ENCODE measurements around the gene SLC7A5. TPM values are rescaled to one million over a fixed set of nuclear protein-coding genes. Genes with fewer than 3 reads are reported as not detected.
"Not testable (repeated sequence)": the region's sequence is repeated elsewhere in the genome, so short reads cannot be mapped to it uniquely, and the experiment has no call there.

SLC7A5 gene
- 100 to 1,000 TPM; 343 to 346 TPM for total RNA-seq

DNA sequence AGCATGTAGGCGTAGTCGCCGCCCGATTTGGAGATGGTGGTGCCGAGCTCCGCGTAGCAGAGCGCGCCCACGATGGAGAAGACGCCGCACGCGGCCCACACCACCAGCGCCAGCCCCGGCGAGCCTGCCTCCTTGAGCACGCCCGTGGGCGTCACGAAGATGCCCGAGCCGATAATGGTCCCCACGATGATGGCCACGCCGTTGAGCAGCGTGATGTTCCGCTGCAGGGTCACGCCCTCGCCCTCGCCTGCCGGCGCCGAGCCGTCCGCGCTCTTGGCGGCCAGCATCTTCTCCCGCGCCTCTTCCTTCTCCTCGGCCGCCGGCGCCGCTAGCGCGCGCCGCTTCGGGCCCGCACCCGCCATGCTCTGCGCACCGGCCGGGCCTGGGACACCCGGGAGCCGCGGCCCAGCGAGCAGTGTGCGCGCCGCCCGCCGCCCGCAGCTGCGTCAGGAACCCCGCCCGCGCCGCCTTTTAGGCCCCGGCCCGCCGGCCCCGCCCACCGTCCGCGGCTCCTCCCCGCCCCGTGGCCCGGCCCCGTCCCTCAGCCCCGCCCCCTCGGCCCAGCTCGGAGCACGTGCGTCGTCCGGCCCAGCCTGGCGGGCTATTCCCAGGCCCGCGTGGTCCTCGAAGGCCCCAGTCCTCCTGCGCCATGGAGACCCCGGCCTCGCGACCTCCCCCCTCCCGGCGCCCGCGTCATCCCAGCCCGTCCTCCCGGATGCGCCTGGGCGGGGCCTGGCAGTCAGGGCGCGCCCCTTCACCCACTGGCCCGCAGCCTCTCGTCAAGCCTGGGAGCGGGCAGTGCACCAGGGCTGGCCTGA is at the start of gene SLC7A5:
Gene SLC7A5, minus strand, starts transcription at position 447 of the 818 bp plus-strand sequence. Its CDS starts 85 bp downstream, at position 362.
- peaks cover 41% of the 10 kb centered on the region for H3K36me3 Mint-ChIP-seq (ENCODE audit: low read depth)
- H3K9me3 Mint-ChIP-seq; intact Hi-C loops (cut with micrococcal nuclease); H3K27me3 Mint-ChIP-seq (ENCODE audit: low read depth): not testable (repeated sequence)
- H3K4me3 Mint-ChIP-seq: peak within 1 kb of the TSS; percentile 97
- peaks cover 58% of the 10 kb centered on the region for H3K4me1 Mint-ChIP-seq (ENCODE audit: low read depth)
- DNase-seq: peak; percentile 87
- CTCF ChIA-PET: interaction anchor here (1.1 to 10.0 kb wide), 6 partner anchors 17 to 93 kb away, joined by 3 to 192 read pairs (median 8); no protein-coding TSS in a partner anchor
- peak within 1 kb of the TSS; percentile 98 for H3K27ac Mint-ChIP-seq

DNA sequence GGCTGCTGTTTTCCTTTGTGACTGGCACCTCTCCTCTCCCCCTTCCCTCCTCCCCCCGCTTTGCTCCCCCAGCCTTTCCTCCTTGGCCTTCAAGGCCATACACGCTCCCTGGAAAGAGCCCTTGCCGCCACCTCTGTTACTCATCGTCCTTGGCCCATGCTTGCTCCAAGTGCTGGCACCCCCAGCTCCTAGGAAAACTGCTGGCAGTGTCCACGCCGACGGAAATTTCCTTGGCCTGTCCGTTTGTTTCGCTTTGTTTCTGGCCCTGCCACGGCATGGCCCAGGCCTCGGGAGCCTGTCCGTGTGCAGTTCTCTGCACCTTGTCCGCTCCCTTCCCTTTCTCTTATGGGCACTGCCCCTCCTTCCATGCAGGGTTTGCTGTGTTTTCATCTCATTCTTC is 49.0 kb upstream of the SLC7A5 start:
- Mint-ChIP-seq H3K27ac (no peak overlapping the region), H3K4me1 (ENCODE audit: low read depth) (peaks cover 3% of the 10 kb centered on the region), H3K9me3 (no peaks in the 10 kb centered on the region), H3K36me3 (ENCODE audit: low read depth) (no peaks in the 10 kb centered on the region), H3K4me3 (no peak overlapping the region), H3K27me3 (ENCODE audit: low read depth) (no peaks in the 10 kb centered on the region)
- intact Hi-C loops (cut with micrococcal nuclease): no loop called here
- DNase-seq: no peak
- CTCF ChIA-PET: no interaction called here

DNA sequence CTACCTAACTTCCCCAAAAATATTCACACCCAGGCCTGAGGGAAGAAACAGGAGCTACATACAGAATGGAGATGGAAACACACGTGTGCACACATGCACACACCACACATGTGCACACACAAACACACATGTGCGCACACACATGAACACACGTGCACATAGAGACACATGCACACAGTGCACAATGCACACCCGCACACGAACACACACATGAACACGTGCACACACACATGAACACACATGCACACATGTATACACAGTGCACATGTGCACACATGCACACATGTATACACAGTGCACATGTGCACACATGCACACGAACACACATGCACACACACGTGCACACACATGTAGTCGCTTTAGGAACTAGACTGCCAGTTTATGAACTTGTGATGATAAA is 48.2 kb upstream of the SLC7A5 start:
- no peak overlapping the region for H3K27ac Mint-ChIP-seq
- CTCF ChIA-PET: no interaction called here
- DNase-seq: no peak
- H3K27me3 Mint-ChIP-seq (ENCODE audit: low read depth): no peaks in the 10 kb centered on the region
- no peak overlapping the region for H3K4me3 Mint-ChIP-seq
- intact Hi-C loops (cut with micrococcal nuclease): no loop called here
- H3K36me3 Mint-ChIP-seq (ENCODE audit: low read depth): no peaks in the 10 kb centered on the region
- no peaks in the 10 kb centered on the region for H3K9me3 Mint-ChIP-seq
- H3K4me1 Mint-ChIP-seq (ENCODE audit: low read depth): peaks cover 3% of the 10 kb centered on the region

DNA sequence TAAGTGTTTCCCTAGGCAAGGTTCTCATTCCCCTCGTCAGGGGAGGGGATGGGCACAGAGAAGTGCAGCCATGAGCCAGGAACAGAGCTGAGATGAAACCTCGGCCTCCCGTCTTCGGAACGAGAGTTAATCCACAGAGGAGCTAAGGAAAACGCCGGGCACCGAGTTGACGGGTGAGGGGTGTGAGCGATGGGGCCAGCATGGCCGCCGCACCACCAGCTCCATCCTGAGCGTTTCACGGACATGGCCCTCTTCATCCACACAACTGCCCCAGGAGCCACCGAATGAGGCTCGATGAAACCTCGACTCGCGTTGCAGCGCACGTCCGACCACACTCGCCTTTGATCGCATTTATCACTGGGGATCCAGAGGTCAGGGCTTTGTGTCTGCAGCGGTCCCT is 45.5 kb upstream of the SLC7A5 start:
- no peak overlapping the region for H3K27ac Mint-ChIP-seq
- peaks cover 3% of the 10 kb centered on the region for H3K4me1 Mint-ChIP-seq (ENCODE audit: low read depth)
- CTCF ChIA-PET: interaction anchor here (1.2 to 1.3 kb wide), 3 partner anchors 43 to 136 kb away, joined by 3 to 5 read pairs (median 4); no protein-coding TSS in a partner anchor
- DNase-seq: no peak
- no peaks in the 10 kb centered on the region for H3K27me3 Mint-ChIP-seq (ENCODE audit: low read depth)
- no peaks in the 10 kb centered on the region for H3K36me3 Mint-ChIP-seq (ENCODE audit: low read depth)
- intact Hi-C loops (cut with micrococcal nuclease): no loop called here
- H3K4me3 Mint-ChIP-seq: no peak overlapping the region
- H3K9me3 Mint-ChIP-seq: no peaks in the 10 kb centered on the region

- CTCF ChIA-PET: interaction anchor here (1.2 to 1.3 kb wide), 3 partner anchors 43 to 135 kb away, joined by 3 to 5 read pairs (median 4); no protein-coding TSS in a partner anchor
- H3K4me3 Mint-ChIP-seq; H3K27ac Mint-ChIP-seq; H3K27me3 Mint-ChIP-seq (ENCODE audit: low read depth); DNase-seq; intact Hi-C loops (cut with micrococcal nuclease); H3K9me3 Mint-ChIP-seq; H3K36me3 Mint-ChIP-seq (ENCODE audit: low read depth); H3K4me1 Mint-ChIP-seq (ENCODE audit: low read depth): not testable (repeated sequence)
Measured at GRCh38 chr16:87914021-87914725, 44.9 kb upstream of the SLC7A5 start.

DNA sequence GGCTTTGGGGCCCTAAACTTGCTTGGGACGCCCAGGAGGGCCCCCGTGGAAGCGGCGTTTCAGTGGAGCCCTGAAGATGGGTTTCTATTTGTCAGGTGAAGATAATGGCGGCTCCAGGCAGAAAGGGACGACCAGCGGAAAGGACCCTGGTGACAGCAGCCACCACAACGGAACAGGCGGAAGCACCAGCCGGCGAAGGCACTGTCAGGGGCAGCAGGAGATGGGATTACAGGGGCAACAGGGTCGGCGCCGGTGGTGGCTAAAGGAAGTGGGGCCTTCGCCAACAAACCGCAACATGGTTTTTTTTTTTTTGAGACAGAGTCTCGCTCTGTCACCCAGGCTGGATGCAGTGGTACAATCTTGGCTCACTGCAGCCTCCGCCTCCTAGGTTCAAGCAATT is 43.4 kb upstream of the SLC7A5 start:
- DNase-seq; H3K36me3 Mint-ChIP-seq (ENCODE audit: low read depth); H3K27me3 Mint-ChIP-seq (ENCODE audit: low read depth); H3K4me1 Mint-ChIP-seq (ENCODE audit: low read depth); H3K4me3 Mint-ChIP-seq; H3K27ac Mint-ChIP-seq; intact Hi-C loops (cut with micrococcal nuclease); H3K9me3 Mint-ChIP-seq: not testable (repeated sequence)
- CTCF ChIA-PET: interaction anchor here (1.2 kb wide), 1 partner anchor 17 kb away, joined by 3 read pairs; no protein-coding TSS in a partner anchor

DNA sequence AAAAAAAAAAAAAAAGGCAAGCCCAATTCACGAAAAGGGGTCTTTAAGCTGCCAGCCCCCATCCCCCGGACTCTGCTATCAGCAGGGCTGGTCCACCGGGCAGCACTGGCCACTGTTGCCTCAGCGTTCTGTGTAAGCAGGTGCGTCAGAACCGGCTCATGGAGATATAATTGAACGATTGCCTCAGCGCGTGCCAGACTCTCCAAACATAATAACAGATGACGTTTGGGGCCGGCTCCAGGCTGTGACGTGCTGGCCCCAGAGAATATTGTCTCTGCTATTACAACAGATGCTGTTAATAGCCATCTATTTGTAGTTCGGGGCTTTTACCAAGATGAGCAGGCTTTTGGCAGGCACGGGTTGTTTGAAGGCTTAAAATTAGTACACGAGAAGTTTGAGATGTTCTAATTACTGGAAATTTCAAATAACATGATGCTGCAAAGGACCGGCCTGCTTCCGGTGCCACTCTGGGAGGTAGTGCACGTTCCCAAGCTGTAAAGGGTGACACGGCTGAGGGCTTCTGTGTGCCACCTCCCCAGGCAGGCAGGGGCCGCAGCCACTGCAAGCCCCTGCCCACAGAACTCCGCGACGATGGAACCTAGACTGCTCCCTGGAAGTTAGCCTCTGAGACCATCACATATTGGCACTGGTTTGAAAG is 41.9 kb upstream of the SLC7A5 start:
- DNase-seq; H3K27me3 Mint-ChIP-seq (ENCODE audit: low read depth); H3K4me3 Mint-ChIP-seq; H3K27ac Mint-ChIP-seq; H3K36me3 Mint-ChIP-seq (ENCODE audit: low read depth); H3K4me1 Mint-ChIP-seq (ENCODE audit: low read depth); intact Hi-C loops (cut with micrococcal nuclease); H3K9me3 Mint-ChIP-seq: not testable (repeated sequence)
- CTCF ChIA-PET: interaction anchor here (0.8 to 1.8 kb wide), 6 partner anchors 35 to 134 kb away, joined by 3 to 11 read pairs (median 4); no protein-coding TSS in a partner anchor

DNA sequence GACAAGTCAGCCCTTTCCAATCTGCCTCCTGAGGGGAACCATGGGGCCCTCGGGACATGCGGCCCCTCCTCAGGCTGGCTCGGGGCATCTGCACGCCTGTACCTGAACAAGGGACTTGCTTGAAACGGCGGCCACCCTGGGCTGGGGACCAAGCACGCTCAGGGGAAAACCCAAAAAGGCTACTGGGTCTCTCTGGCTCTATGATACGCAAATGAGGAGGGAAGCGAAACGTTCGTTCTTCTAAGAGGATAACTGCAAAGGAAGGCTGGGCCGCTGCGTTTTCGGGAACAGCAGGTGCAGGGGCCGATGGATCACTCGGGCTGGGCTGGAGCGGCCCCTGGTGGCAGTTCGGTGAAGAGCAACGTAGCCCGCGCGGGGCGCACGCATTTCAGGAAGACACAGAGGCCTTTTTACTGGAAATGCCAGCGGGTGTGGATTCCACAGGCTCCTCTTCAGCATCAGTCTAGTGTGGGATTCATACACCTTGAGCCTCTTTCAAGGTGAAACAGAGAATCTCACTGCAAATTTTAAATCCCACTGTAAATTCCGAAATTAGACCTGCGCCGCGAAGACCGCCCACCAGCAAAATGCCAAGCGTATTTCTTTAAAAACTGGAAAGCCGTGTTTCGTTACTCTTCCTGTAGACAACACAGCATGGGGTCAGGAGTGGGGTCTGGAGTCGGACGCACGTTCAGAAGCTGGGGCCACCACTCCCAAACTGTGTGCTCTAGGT is 40.1 kb upstream of the SLC7A5 start:
- not testable (repeated sequence) for H3K27me3 Mint-ChIP-seq (ENCODE audit: low read depth); H3K36me3 Mint-ChIP-seq (ENCODE audit: low read depth); H3K4me3 Mint-ChIP-seq; H3K9me3 Mint-ChIP-seq; H3K4me1 Mint-ChIP-seq (ENCODE audit: low read depth)
- peak overlapping the region; percentile 86 for H3K27ac Mint-ChIP-seq
- DNase-seq: peak; percentile 92
- intact Hi-C loops (cut with micrococcal nuclease): loop anchor here (1.0 kb wide), 4 partner anchors 14 to 130 kb away; no protein-coding TSS in a partner anchor
- CTCF ChIA-PET: interaction anchor here (0.8 to 4.1 kb wide), 12 partner anchors 11 to 143 kb away, joined by 3 to 29 read pairs (median 4); partner anchors contain the start of gene KLHDC4

GRCh38 chr16:87908101-87908500 is 38.8 kb upstream of the SLC7A5 start:
- CTCF ChIA-PET: interaction anchor here (0.7 to 4.1 kb wide), 12 partner anchors 10 to 142 kb away, joined by 3 to 29 read pairs (median 4); partner anchors contain the start of gene KLHDC4
- H3K4me1 Mint-ChIP-seq (ENCODE audit: low read depth): peaks cover 14% of the 10 kb centered on the region

DNA sequence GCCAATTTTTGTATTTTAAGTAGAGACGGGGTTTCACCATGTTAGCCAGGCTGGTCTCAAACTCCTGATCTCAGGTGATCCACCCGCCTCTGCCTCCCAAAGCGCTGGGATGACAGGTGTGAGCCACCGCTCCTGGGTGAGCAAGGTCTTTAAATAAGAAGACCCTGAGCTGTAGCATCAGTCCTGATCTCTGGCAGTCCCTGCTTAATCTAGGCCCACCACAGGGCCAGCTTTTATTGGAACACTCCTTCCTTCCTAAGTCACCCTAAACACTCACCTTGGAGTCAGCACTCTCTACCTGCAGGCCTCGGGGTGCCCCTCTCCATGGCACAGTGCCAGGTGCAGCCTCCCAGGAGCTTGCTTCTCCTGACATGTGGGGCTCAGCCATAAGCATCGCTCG is 36.2 kb upstream of the SLC7A5 start:
- H3K27ac Mint-ChIP-seq; H3K4me3 Mint-ChIP-seq; DNase-seq; H3K9me3 Mint-ChIP-seq; H3K36me3 Mint-ChIP-seq (ENCODE audit: low read depth); intact Hi-C loops (cut with micrococcal nuclease); H3K27me3 Mint-ChIP-seq (ENCODE audit: low read depth): not testable (repeated sequence)
- CTCF ChIA-PET: interaction anchor here (1.4 to 4.1 kb wide), 3 partner anchors 8 to 126 kb away, joined by 5 to 29 read pairs (median 6); no protein-coding TSS in a partner anchor
- peaks cover 15% of the 10 kb centered on the region for H3K4me1 Mint-ChIP-seq (ENCODE audit: low read depth)

More at GRCh38 chr16:87908101-87908500, 38.8 kb upstream of the SLC7A5 start:
- H3K9me3 Mint-ChIP-seq; H3K36me3 Mint-ChIP-seq (ENCODE audit: low read depth); H3K27me3 Mint-ChIP-seq (ENCODE audit: low read depth); intact Hi-C loops (cut with micrococcal nuclease); DNase-seq; H3K27ac Mint-ChIP-seq; H3K4me3 Mint-ChIP-seq: not testable (repeated sequence)

DNA sequence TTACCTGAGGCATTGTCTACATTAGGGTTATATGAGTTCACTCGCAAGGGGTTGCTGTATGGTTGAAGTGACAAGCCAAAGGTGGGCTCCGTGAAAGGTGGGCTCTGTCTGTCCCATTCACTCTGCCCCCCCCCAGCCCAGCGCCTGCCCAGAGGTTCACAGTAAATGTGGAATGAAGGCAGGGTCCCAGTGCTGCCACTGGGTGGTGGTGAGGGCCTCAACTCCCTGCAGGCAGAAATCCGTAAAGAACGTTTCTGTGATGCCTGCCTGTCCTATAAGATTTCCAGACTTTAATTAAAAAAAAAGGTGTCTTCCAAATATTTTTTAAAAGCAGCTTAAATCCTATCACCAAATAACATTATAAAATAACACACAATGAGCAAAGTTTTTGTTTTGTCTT is 35.7 kb upstream of the SLC7A5 start:
- H3K36me3 Mint-ChIP-seq (ENCODE audit: low read depth); H3K9me3 Mint-ChIP-seq; H3K4me3 Mint-ChIP-seq; H3K27me3 Mint-ChIP-seq (ENCODE audit: low read depth); intact Hi-C loops (cut with micrococcal nuclease); DNase-seq; H3K27ac Mint-ChIP-seq: not testable (repeated sequence)
- CTCF ChIA-PET: interaction anchor here (1.4 to 4.1 kb wide), 3 partner anchors 34 to 126 kb away, joined by 6 to 29 read pairs (median 12); no protein-coding TSS in a partner anchor
- peaks cover 17% of the 10 kb centered on the region for H3K4me1 Mint-ChIP-seq (ENCODE audit: low read depth)
